Posterior cingulate gyrus (tissue), 11 donors: Measurements from ENCODE around the gene PPME1.

Experiments used
- DNase-seq, 10 donors: peaks; one replicate each; pipeline versions ENCODE4 v3.0.0 to v3.0.0-alpha.2; 2020 to 2021; ENCODE audit warnings: mixed read lengths in 3 of 10
- intact Hi-C: fragments of 100-400 bp; cut with DNase I; formaldehyde crosslinking; loops from one replicate; pipeline ENCODE4 v1.15.1; 2023

Gene PPME1

GRCh38 chr11:74157169-74157568 is 13.9 kb upstream of the PPME1 start:
- no peak for DNase-seq
- intact Hi-C loops: no loop called here

GRCh38 chr11:74159642-74160041 is 11.4 kb upstream of the PPME1 start:
- no peak for DNase-seq
- intact Hi-C loops: no loop called here

GRCh38 chr11:74162681-74163467 is 8.2 kb upstream of the PPME1 start:
- intact Hi-C loops: no loop called here
- no peak for DNase-seq

- no peak for DNase-seq
- intact Hi-C loops: no loop called here
Measured at GRCh38 chr11:74168838-74169237, 2.3 kb upstream of the PPME1 start.

GRCh38 chr11:74169738-74170458 is 1.2 kb upstream of the PPME1 start:
- intact Hi-C loops: loop anchor here (5.0 kb wide), 1 partner anchor 188 kb away; the partner anchor contains the start of gene UCP2
- DNase-seq: no peak

GRCh38 chr11:74171630-74171968 is 510 bp downstream of the PPME1 start:
- intact Hi-C loops: loop anchor here (5.0 kb wide), 1 partner anchor 189 kb away; the partner anchor contains the start of gene UCP2
- no peak for DNase-seq

GRCh38 chr11:74171997-74172396 is 908 bp downstream of the PPME1 start:
- no peak for DNase-seq
- intact Hi-C loops: loop anchor here (5.0 kb wide), 1 partner anchor 190 kb away; the partner anchor contains the start of gene UCP2

GRCh38 chr11:74175920-74176319 is 4.8 kb downstream of the PPME1 start:
- DNase-seq: no peak
- intact Hi-C loops: no loop called here

- DNase-seq: no peak
- intact Hi-C loops: no loop called here
Measured at GRCh38 chr11:74179234-74180052, 8.4 kb downstream of the PPME1 start.

GRCh38 chr11:74182635-74183034 is 11.5 kb downstream of the PPME1 start:
- intact Hi-C loops: no loop called here
- DNase-seq: no peak

GRCh38 chr11:74185285-74185684 is 14.2 kb downstream of the PPME1 start:
- no peak for DNase-seq

GRCh38 chr11:74185695-74186094 is 14.6 kb downstream of the PPME1 start:
- intact Hi-C loops: no loop called here
- DNase-seq: no peak

More at GRCh38 chr11:74185285-74185684, 14.2 kb downstream of the PPME1 start:
- intact Hi-C loops: no loop called here

GRCh38 chr11:74195828-74196227 is 24.7 kb downstream of the PPME1 start:
- intact Hi-C loops: no loop called here
- no peak for DNase-seq

GRCh38 chr11:74196781-74197486 is 25.8 kb downstream of the PPME1 start:
- intact Hi-C loops: no loop called here

GRCh38 chr11:74203966-74204365 is 32.9 kb downstream of the PPME1 start:
- intact Hi-C loops: no loop called here
- no peak for DNase-seq

More at GRCh38 chr11:74196781-74197486, 25.8 kb downstream of the PPME1 start:
- no peak for DNase-seq

GRCh38 chr11:74204701-74205100 is 33.6 kb downstream of the PPME1 start:
- intact Hi-C loops: no loop called here
- no peak for DNase-seq

- DNase-seq: no peak
- intact Hi-C loops: no loop called here
Measured at GRCh38 chr11:74205181-74205580, 34.1 kb downstream of the PPME1 start.

GRCh38 chr11:74206746-74207145 is 35.7 kb downstream of the PPME1 start:
- intact Hi-C loops: no loop called here
- DNase-seq: no peak

GRCh38 chr11:74208507-74208906 is 37.4 kb downstream of the PPME1 start:
- intact Hi-C loops: no loop called here

GRCh38 chr11:74212533-74212932 is 41.4 kb downstream of the PPME1 start:
- intact Hi-C loops: no loop called here
- DNase-seq: no peak

More at GRCh38 chr11:74208507-74208906, 37.4 kb downstream of the PPME1 start:
- DNase-seq: no peak
